GM04503 (cell line): ENCODE results near the gene ELP4.
"Not testable (repeated sequence)": the region's sequence is repeated elsewhere in the genome, so short reads cannot be mapped to it uniquely, and the experiment has no call there.

Source experiments
- DNase-seq: peaks from one replicate; pipeline ENCODE4 v3.0.0-alpha.2; 2012; ENCODE audit warnings: low read depth

ELP4 gene

DNA sequence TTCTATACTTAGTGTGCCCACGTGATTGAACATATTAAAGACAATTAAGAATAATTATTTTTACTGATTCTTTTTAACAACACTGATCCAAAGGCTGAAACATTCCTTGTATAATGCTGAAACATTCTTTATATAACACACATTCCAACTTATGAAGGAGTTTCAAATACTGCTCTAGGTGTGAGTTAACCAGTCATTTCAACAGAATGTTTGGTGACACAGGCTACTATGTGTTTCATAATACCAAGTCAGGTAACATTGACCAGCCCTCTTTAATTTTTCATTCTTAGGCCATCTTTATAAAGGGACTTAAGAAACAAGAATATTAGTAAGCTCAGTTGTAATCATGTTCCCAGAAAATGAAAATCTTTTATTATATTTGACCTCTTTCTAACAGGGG lies 136.6 kb downstream of the ELP4 start:
- no peak for DNase-seq

- no peak for DNase-seq
Observed at GRCh38 chr11:31649129-31649966, 139.8 kb downstream of the ELP4 start.

DNA sequence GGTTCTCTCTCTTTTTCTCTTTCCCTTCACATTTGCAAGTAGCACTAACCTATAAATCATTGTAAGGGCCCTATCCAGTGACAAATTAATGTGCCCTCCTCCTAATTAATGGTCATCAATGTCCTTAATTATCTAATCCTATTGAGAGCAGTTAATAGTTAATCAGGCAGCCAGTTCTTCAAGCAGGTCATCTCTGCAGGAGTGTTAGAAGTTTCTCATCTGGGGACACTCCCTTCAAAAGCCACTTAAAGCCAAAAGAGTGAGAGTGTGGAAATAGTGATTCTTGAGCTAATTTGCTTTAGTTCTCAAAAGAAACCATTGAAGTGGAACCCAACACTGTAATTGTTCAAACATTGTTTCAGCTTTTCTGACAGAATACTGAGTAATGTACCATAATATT lies 141.6 kb downstream of the ELP4 start:
- DNase-seq: no peak

- no peak for DNase-seq
Observed at GRCh38 chr11:31651822-31652221, 142.3 kb downstream of the ELP4 start.

DNA sequence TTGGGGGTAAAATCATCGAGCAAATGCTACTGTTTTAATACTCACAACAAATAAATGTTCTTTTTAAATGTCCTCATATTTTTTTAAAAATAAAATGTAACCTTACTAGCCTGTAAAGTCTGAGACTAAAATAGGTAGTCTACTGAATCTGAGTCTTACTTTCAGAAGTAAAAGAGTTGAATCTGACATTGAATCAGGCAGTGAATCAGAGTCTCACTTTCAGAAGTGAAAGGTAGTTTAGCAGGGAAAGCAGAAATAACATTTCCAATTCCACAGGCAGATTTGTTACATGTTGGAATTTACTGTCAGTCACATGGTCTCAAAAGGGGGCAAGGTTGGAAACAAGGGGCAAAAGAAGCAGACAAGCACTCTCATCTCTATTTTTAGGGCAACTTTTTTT lies 143.0 kb downstream of the ELP4 start:
- DNase-seq: no peak

- peak; percentile 66 for DNase-seq
Observed at GRCh38 chr11:31655483-31655882, 145.9 kb downstream of the ELP4 start.

DNA sequence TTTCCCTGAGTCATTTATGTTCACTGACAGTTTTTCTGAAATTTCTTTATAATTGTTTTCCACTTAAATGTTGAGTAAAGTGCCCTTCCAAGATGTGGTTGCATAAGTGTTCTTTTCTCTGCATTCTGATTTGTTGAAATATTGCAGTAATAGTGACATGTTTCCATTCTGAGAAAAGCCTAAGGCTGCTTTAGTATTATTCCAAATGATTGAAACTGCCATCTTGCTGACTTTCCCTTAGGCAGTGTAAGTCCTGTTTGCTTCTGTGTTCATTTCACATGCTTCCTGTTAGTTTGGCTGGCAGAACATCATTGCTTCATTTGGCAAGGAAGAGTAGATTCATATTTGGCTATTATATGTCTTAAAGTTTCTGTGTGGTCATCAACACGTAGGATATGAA lies 146.5 kb downstream of the ELP4 start:
- DNase-seq: peak; percentile 8

DNA sequence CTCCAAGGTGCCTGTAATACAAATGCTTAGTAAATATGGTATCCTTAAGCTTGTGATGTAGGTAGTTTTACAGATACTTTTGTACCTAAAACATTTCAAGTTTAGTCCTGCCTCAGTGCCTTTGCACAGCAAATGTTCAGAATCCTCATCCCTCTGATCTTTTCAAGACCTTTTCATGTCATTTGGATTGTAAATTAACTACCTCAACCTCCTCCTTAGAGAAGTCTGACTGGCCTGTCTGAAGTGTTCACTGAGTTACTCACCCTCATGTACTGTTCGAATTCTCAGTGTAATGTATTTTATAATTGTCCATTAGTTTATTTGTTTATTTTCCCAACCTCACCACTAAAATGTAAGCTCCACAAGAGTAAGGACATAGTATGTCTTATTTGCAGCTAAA lies 147.5 kb downstream of the ELP4 start:
- no peak for DNase-seq

- no peak for DNase-seq
Observed at GRCh38 chr11:31664129-31664528, 154.6 kb downstream of the ELP4 start.

DNA sequence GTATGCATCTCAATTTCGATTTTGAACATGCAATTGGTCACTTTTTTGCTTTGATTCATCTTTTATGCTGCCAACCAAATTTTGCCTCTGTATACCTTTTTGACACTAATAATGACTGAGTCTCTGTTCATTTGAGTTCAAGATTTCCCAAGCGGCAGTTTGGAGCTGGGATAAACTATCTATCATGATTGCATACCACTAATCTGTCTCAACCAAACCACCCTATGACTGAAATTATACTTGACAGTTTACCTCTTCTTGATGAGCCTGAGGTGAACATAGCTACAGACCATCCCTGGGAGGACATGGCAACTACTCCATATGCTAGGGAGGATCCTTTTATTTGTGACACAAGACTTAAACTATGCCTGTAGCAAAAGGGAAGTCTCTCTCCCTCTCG lies 155.4 kb downstream of the ELP4 start:
- DNase-seq: no peak

- no peak for DNase-seq
Observed at GRCh38 chr11:31671681-31672080, 162.1 kb downstream of the ELP4 start.

DNA sequence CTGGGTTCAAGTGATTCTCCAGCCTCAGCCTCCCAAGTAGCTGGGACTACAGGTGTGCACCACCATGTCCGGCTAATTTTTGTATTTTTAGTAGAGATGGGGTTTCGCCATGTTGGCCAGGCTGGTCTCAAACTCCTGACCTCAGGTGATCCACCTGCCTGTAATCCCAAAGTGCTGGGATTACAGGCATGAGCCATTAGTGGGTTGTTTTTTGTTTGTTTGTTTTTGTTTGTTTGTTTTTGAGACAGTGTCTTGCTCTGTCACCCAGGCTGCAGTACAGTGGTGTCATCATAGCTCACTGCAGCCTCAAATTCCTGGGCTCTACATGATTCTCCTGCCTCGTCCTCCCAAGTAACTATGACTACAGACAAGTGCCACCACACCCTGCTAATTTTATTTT lies 163.5 kb downstream of the ELP4 start:
- DNase-seq: not testable (repeated sequence)

GRCh38 chr11:31676280-31676982 lies 166.9 kb downstream of the ELP4 start:
- no peak for DNase-seq

DNA sequence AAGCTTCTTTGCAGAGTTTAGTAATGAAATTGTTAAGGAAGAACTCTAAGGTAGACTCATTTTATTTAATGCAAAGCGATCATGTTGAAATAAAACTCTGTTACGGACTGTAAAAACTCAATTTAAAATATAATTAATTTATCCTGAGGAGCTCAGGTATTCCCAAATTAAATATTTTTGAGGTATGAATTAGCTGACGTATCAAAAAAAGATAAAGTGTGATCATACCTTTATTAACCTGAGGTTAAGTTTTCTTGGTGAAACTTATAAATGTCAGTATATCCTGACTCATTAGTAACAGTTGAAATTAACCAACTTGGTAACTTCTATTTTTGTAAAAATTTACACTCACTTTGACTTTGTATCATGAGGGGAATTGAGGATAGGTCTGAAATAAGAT lies 171.2 kb downstream of the ELP4 start:
- DNase-seq: no peak

DNA sequence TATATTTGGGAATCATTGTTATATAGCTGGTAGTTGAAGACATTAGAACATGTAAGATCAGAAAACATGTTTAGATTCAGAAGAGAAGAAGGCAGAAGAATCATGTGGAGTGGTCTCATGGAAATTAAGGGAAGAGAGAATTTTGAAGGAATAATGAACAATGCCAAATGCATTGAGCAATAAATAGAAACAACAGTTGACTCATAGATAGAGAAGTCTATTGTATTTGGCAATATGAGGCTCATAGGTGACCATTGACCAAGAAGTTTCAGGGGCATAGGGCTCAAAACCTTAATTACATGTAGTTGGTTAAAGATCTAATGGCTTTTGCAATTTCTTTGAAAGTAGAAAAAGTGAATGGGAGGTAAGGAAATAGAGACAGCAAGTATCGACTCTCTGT lies 177.7 kb downstream of the ELP4 start:
- DNase-seq: no peak

GRCh38 chr11:31687861-31688260 lies 178.3 kb downstream of the ELP4 start:
- no peak for DNase-seq

- no peak for DNase-seq
Observed at GRCh38 chr11:31689559-31689958, 180.0 kb downstream of the ELP4 start.

DNA sequence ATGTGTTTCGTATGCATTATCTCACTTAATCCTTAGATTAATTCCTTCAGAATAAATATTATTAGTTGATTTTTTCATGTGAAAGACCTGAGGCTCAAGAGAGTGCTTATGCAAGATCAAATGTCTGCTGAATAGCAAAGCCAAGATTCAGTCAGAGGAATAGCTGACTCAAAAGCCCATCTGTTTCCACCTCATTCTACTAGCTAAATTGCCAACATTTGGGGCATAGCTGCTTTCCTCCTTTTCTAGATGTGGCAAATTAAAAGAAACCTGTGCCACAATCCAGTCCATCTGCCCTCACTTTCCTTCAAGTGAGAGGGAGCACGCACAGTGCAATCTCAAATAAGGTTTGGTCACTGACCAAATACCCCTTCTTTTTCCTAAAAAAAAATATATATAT lies 180.5 kb downstream of the ELP4 start:
- no peak for DNase-seq

DNA sequence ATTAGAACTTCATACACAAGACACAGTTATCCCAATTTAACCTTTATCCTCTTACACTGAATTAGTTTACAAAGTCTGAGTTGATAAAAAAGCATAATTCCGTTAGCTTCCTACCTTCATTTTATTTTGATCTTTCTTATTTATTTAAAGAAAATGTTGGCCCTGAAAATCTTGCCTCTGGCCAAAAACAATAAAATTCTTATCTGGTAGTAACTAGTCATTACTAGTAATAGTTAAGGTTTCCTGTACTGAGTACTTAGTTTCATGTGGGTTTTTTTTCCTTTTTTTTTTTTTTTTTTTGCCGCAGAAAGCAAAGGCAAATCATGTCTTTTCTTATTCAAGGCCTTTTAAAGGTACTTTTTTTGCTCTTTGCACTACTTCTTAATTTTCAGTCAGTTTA lies 180.9 kb downstream of the ELP4 start:
- no peak for DNase-seq

DNA sequence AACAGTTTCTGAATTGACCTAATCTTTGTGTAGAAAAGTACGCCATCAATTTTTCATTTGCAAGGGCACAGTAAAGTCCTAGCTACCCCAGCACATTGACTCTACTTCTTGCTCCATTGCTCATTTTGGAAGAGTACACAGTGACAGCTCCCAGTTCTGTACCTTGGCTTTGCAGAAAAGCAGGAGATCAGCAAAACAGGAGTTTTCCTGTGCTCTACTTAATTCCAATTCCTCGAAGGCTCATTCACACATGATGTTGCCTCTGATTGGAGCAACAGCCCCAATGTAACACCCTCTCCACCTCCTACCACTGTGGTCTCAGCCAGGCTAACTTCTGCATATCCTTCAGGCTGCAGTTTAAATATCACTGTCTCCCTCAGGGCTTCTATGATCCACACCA lies 182.9 kb downstream of the ELP4 start:
- no peak for DNase-seq

- not testable (repeated sequence) for DNase-seq
Observed at GRCh38 chr11:31697049-31697448, 187.5 kb downstream of the ELP4 start.

DNA sequence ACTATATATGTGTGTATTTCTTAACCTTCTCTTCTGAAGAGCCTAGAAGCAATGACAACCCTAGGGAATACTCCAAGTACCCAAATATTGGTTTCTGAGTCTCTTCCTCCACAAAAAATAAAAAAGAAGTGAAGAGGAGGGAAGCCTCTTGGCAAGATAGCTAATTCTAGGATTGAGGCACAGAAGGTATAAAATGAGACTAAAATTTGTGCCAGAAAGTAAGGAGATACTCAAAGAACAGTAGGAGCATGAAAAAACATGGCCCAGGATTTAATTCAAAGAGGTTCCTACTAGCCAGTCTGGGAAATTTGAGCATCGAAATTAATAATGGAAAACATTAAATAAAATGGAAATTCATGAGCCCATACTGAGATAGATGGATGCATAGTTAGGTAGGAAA lies 189.5 kb downstream of the ELP4 start:
- DNase-seq: no peak

DNA sequence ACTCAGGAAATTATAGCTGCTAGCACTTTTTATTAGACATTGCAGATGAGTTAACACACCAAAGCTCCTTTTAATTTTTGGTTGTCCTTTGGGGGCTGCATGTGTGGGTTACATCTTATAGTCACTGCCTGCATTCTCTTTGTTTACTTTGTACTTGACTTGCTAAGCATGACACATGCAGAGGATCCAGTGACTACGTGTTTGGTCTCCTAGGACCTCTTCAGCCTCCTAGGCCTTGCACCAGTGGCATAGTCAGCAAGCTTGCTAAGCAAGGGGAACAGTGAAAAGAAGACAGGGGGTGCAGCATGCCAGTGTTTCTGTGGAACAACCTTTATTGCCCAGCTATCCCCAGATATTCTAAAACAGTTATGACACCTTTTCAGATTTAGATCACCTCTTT lies 193.4 kb downstream of the ELP4 start:
- no peak for DNase-seq

DNA sequence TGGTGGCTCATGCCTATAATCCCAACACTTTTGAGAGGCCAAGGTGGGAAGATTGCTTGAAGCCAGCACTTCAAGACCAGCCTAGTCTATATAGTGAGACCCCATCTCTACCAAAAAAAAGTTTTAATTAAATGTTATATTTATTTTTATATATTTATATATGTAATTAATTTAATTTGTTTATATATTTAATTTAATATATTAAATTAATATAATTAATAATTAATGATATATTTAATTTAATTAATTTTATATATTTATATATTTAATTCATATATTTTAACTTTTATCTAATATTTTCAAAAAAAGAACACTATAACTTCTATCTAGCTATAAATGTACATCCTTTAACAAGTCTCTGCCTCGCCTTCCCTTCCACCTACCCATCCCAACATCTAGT lies 196.8 kb downstream of the ELP4 start:
- no peak for DNase-seq
